Measurements from ENCODE around the gene ROPN1B. TPM values are rescaled to one million over a fixed set of nuclear protein-coding genes. Genes with fewer than 3 reads are reported as not detected.

The ROPN1B gene
- total RNA-seq, 1 experiment from 2014 or later = 2.2 TPM

GRCh38 chr3:126002189-126002588, 33.2 kb downstream of the ROPN1B start:
- TF ChIP-seq SP1 (IDR thresholded peaks at IDR 0.05; ENCODE audit: low read depth) (no peak), ATF3 (IDR thresholded peaks at IDR 0.05) (no peak), YY1 (IDR thresholded peaks at IDR 0.05; ENCODE audit: extremely low read depth, insufficient replicate concordance, low read depth, low read length) (no peak), SRF (IDR thresholded peaks at IDR 0.05; ENCODE audit: low read depth) (no peak), FOSL1 (IDR thresholded peaks at IDR 0.05; ENCODE audit: low read depth) (no peak), EZH2phosphoT487 (IDR thresholded peaks at IDR 0.05; ENCODE audit: borderline replicate concordance) (no peak), RAD21 (IDR thresholded peaks at IDR 0.05; ENCODE audit: low read depth) (no peak), MAX (IDR thresholded peaks at IDR 0.05) (no peak), ZNF274 (IDR thresholded peaks at IDR 0.05; ENCODE audit: low read depth, low read length) (no peak), POLR2AphosphoS5 (IDR thresholded peaks at IDR 0.05; ENCODE audit: low read depth, low read length) (no peak), POLR2A (IDR thresholded peaks at IDR 0.05; ENCODE audit: borderline replicate concordance, extremely low read depth, insufficient read depth, insufficient read length) (no peak)
- TF ChIP-seq, protein P1, sequence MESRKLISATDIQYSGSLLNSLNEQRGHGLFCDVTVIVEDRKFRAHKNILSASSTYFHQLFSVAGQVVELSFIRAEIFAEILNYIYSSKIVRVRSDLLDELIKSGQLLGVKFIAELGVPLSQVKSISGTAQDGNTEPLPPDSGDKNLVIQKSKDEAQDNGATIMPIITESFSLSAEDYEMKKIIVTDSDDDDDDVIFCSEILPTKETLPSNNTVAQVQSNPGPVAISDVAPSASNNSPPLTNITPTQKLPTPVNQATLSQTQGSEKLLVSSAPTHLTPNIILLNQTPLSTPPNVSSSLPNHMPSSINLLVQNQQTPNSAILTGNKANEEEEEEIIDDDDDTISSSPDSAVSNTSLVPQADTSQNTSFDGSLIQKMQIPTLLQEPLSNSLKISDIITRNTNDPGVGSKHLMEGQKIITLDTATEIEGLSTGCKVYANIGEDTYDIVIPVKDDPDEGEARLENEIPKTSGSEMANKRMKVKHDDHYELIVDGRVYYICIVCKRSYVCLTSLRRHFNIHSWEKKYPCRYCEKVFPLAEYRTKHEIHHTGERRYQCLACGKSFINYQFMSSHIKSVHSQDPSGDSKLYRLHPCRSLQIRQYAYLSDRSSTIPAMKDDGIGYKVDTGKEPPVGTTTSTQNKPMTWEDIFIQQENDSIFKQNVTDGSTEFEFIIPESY (IDR thresholded peaks at IDR 0.05; ENCODE audit: extremely low read depth, insufficient replicate concordance, low read length) = no peak
- TF ChIP-seq, protein P2, sequence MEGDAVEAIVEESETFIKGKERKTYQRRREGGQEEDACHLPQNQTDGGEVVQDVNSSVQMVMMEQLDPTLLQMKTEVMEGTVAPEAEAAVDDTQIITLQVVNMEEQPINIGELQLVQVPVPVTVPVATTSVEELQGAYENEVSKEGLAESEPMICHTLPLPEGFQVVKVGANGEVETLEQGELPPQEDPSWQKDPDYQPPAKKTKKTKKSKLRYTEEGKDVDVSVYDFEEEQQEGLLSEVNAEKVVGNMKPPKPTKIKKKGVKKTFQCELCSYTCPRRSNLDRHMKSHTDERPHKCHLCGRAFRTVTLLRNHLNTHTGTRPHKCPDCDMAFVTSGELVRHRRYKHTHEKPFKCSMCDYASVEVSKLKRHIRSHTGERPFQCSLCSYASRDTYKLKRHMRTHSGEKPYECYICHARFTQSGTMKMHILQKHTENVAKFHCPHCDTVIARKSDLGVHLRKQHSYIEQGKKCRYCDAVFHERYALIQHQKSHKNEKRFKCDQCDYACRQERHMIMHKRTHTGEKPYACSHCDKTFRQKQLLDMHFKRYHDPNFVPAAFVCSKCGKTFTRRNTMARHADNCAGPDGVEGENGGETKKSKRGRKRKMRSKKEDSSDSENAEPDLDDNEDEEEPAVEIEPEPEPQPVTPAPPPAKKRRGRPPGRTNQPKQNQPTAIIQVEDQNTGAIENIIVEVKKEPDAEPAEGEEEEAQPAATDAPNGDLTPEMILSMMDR (IDR thresholded peaks at IDR 0.05 in 2 of 3, conservative IDR thresholded peaks at IDR 0.05 in 1 of 3; ENCODE audit: borderline replicate concordance in 1 of 3, insufficient read depth in 1 of 3, low read depth in 2 of 3, low read length in 2 of 3) = no peak
- TF ChIP-seq, protein P3, sequence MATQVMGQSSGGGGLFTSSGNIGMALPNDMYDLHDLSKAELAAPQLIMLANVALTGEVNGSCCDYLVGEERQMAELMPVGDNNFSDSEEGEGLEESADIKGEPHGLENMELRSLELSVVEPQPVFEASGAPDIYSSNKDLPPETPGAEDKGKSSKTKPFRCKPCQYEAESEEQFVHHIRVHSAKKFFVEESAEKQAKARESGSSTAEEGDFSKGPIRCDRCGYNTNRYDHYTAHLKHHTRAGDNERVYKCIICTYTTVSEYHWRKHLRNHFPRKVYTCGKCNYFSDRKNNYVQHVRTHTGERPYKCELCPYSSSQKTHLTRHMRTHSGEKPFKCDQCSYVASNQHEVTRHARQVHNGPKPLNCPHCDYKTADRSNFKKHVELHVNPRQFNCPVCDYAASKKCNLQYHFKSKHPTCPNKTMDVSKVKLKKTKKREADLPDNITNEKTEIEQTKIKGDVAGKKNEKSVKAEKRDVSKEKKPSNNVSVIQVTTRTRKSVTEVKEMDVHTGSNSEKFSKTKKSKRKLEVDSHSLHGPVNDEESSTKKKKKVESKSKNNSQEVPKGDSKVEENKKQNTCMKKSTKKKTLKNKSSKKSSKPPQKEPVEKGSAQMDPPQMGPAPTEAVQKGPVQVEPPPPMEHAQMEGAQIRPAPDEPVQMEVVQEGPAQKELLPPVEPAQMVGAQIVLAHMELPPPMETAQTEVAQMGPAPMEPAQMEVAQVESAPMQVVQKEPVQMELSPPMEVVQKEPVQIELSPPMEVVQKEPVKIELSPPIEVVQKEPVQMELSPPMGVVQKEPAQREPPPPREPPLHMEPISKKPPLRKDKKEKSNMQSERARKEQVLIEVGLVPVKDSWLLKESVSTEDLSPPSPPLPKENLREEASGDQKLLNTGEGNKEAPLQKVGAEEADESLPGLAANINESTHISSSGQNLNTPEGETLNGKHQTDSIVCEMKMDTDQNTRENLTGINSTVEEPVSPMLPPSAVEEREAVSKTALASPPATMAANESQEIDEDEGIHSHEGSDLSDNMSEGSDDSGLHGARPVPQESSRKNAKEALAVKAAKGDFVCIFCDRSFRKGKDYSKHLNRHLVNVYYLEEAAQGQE (IDR thresholded peaks at IDR 0.05; ENCODE audit: low read depth) = no peak
- no peaks in the 10 kb centered on the region for H3K79me2 ChIP-seq (ENCODE audit: insufficient read depth, low read length)
- ChIA-PET RAD21 (ENCODE audit: low non-redundant PET in 1 of 2, low total read pairs in 2 of 2, uncharacterized antibody in 2 of 2, unreplicated experiment in 2 of 2) (no interaction called here), CTCF (no interaction called here), POLR2A (no interaction called here)
- H3K27ac ChIP-seq (ENCODE audit: low read depth, low read length) = no peak overlapping the region
- H3K4me2 ChIP-seq (ENCODE audit: low read length) = no peak overlapping the region
- no peaks in the 10 kb centered on the region for H3K27me3 ChIP-seq (ENCODE audit: insufficient read depth, low read length)
- no peak overlapping the region for H3K9ac ChIP-seq (ENCODE audit: low read length)
- intact Hi-C loops (cut with micrococcal nuclease) = no loop called here
- H3K9me2 ChIP-seq (ENCODE audit: insufficient read depth) = no peaks in the 10 kb centered on the region
- no peaks in the 10 kb centered on the region for H3K36me3 ChIP-seq (ENCODE audit: control insufficient read depth in 1 of 2, insufficient read depth in 2 of 2, low read length in 2 of 2)
- H3K4me1 ChIP-seq (ENCODE audit: control insufficient read depth in 1 of 2, insufficient read depth in 2 of 2, low read length in 2 of 2) = no peaks in the 10 kb centered on the region
- DNase-seq (ENCODE audit: low read depth, low spot score) (no peak), ATAC-seq (no peak)
- no peaks in the 10 kb centered on the region for H3K9me3 ChIP-seq (ENCODE audit: control insufficient read depth in 1 of 2, insufficient read depth in 1 of 2, low read depth in 1 of 2, low read length in 2 of 2)
- H4K20me1 ChIP-seq (ENCODE audit: insufficient read depth) = no peaks in the 10 kb centered on the region
- no peak overlapping the region for H3K4me3 ChIP-seq (replicated peaks in 1 of 2; ENCODE audit: low read depth in 1 of 2, low read length in 2 of 2)
- no TSS peak for BruUV-seq (replicated peaks)
- H2AFZ ChIP-seq (ENCODE audit: low read depth, low read length, poor library complexity, severe bottlenecking) = no peak overlapping the region
